SH-SY5Y (cell line): ENCODE results near the gene FBLN5.

Source experiments
- GATA2 ChIP-seq: IDR thresholded peaks from 2 replicates; pipeline ENCODE4 v1.6.1; 2011; ENCODE audit warnings: mild to moderate bottlenecking, low read depth, low read length
- GATA3 ChIP-seq: IDR thresholded peaks from 2 replicates; pipeline ENCODE4 v1.6.1; 2011; ENCODE audit warnings: low read depth, mild to moderate bottlenecking, low read length, moderate library complexity

DNA sequence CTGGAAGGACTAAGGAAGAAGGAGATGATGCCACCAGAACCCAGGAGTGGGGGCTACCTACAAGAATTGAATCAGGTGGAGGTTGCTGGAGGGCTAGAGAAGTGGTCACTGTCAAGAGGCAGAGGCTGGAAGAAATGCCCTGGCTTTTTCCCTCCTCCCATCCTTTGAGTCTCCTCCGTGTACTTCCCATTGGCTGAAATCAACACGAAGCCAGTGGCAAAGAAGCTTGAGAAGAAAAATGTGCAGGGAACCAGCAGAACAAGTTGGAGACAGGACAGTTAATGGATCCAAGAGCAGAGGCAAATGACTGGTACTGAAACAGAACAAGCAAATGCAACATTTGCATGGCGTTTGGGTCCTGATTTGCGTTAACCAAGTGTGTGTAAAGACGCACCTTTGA lies 9.1 kb upstream of the FBLN5 start:
- TF ChIP-seq GATA2 (no peak), GATA3 (no peak)
